Fibroblast of pulmonary artery (primary cell): ENCODE measurements around the gene MYBBP1A.

ENCODE experiments used
- DNase-seq: peaks from one replicate; pipeline ENCODE4 v3.0.0-alpha.2; 2010; ENCODE audit warnings: low read depth
- H3K4me3 ChIP-seq: replicated peaks from 2 replicates; pipeline ENCODE4 v1.5.1; 2011; ENCODE audit warnings: low read depth, mild to moderate bottlenecking, control low read depth, low read length, moderate library complexity
- CTCF ChIP-seq: IDR thresholded peaks from 2 replicates; pipeline ENCODE4 v1.5.1; 2011; ENCODE audit warnings: mild to moderate bottlenecking, control low read depth, low read length, inconsistent platforms; ENCODE audit errors: missing control alignments

The MYBBP1A gene

DNA sequence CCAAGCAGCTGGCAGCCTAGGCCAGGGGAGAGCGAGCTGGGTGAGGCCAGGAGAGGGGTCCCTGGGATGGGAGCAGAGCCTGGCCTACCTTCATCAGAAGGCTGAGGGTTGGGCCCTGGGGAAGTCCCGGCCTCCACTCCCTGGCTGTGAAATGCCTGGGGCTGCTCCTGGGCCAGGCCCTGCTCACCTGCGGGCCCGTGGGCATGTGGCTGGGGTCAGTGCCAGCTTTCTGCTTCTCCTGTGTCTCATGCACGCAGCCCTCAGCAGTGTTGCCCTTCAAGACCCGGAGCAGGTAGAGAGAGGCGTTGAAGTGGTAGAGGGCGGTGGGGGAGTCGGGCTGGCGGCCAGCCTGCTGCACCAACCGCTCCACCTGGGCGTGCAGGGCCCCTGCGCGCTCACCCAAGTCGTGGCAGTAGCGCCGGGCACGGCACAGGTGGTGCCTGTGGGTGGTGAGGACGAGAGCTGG, 12.4 kb downstream of the MYBBP1A start:
- H3K4me3 ChIP-seq: no peak overlapping the region
- TF ChIP-seq CTCF: no peak
- no peak for DNase-seq

DNA sequence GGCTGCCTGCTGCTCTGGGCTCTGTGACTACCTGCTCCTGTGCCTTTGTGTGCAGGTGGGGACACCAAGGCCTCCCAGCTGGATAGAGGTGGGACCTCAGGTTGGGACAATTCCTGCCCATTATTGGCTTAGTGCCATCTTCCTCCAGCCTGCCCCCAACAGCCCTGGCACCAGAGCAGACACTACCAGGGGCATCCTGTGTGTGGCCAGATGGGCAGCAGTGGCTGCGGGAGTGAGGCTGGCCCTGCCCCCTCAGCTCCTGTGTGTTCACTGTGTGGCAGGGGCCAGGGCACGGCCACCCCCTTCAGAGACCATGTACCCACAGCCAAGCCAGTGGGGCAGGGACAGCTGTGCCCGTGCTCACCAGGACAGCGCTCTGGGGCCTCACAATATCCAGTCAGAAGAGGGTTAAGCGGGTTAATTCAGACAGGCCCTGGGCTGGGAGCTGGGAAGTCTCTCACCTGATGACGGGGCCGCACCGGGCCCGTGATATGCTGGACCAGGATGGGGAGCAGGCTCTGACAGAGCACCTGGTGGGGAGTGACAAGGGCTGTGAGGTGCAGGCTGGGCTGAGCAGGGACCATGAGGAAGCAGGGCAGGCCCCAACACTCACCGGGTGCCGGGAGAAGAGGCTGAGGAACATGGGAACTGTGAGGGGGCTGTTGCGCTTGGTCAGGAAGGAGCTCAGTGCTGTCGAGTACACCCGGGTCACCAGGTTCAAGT, 13.0 kb downstream of the MYBBP1A start:
- H3K4me3 ChIP-seq: no peak overlapping the region
- no peak for TF ChIP-seq CTCF
- no peak for DNase-seq

DNA sequence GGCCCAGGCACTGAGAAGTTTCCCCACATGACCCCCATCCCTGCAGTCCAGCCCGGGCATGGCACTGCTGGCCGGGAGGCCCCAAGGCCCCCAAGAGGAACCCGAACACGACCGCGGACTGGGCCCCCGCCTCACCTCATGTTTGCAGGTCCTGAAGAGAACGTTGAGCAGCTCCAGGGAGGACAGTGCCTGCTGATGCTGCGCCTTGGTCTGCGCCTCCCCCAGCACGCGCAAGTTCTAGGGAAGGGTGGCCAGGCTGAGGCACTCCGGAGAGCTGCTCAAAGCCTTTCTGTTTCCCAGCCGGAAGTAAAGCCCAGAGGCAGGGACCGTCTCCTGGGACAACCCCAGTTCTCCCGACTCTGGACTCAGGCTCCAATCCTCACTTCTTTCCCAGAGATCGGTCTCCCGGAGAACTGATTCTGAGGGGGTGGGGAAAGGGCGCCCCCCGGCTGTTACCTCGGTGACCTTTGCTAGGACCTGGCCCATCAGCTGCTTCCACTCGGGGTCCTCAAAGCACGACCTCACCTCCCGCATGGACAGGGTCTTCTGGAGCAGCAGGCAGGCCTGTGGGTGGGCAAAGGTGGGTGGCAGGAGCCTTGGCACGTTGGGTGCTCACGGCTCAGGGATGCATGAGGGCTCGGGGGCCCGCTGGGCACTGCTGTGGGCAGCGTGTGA, 13.7 kb downstream of the MYBBP1A start:
- DNase-seq: no peak
- no peak for TF ChIP-seq CTCF
- no peak overlapping the region for H3K4me3 ChIP-seq

GRCh38 chr17:4540687-4541327, 14.4 kb downstream of the MYBBP1A start:
- no peak overlapping the region for H3K4me3 ChIP-seq
- no peak for DNase-seq
- TF ChIP-seq CTCF: no peak

DNA sequence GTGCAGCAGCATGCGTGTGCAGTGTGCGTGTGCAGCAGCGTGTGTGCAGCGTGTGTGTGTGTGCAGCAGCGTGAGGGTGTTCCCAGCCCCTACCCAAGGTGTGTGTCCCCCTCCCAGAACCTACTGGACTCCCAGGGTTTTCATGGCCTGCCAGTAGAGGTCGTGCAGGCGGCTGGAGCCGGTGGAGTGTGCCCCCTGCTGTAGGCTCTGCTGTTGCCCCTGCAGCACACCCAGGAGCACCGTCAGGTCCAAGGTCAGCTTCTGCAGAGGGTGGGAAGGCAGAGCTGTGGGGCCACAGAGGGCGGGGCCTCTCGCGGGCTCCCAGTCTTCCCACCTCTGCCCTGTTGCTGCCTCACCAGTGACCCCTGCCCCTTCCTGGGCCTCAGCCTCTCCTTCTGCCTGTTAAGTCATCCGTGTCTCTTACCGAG, 14.9 kb downstream of the MYBBP1A start:
- H3K4me3 ChIP-seq: no peak overlapping the region
- no peak for TF ChIP-seq CTCF
- no peak for DNase-seq

GRCh38 chr17:4539576-4540223, 15.5 kb downstream of the MYBBP1A start:
- H3K4me3 ChIP-seq: no peak overlapping the region
- TF ChIP-seq CTCF: no peak
- no peak for DNase-seq
